Activated T-helper 2 cell treated with anti-CD3 and anti-CD28 coated beads, Interferon-gamma antibody, Interleukin-2, Interleukin-4, amounts not matched to agents 10 μg/mL and 5 μg/mL and 100 μg/mL, durations not matched to agents 14 hours and 24 hours and 36 hours (primary cell): ENCODE data around the gene MIGA2. TPM values are rescaled to one million over a fixed set of nuclear protein-coding genes. Genes with fewer than 3 reads are reported as not detected.

Experiments used
- DNase-seq: peaks from one replicate; pipeline ENCODE4 v3.0.0; 2021; ENCODE audit warnings: low spot score
- H3K27ac Mint-ChIP-seq: one replicate; pipeline ENCODE4 v1.8.0; 2021; ENCODE audit warnings: mixed read lengths
- H3K27me3 Mint-ChIP-seq: one replicate; pipeline ENCODE4 v1.8.0; 2021; ENCODE audit warnings: low read depth, mixed read lengths
- H3K36me3 Mint-ChIP-seq: one replicate; pipeline ENCODE4 v1.8.0; 2021; ENCODE audit warnings: low read depth, mixed read lengths
- H3K4me1 Mint-ChIP-seq: one replicate; pipeline ENCODE4 v1.8.0; 2021; ENCODE audit warnings: low read depth, mixed read lengths
- H3K4me3 Mint-ChIP-seq: one replicate; pipeline ENCODE4 v1.8.0; 2021; ENCODE audit warnings: low read depth, mild to moderate bottlenecking, moderate library complexity, mixed read lengths
- H3K9me3 Mint-ChIP-seq: one replicate; pipeline ENCODE4 v1.8.0; 2021; ENCODE audit warnings: mixed read lengths
- intact Hi-C: fragments of 100-400 bp; cut with micrococcal nuclease; formaldehyde crosslinking; loops from one replicate; pipeline ENCODE4 v1.15.1; 2023
- total RNA-seq: library from RNA; stranded (reverse); gene quantifications from 2 replicates; pipeline ENCODE4 v1.2.3, GENCODE V29; 2022

The MIGA2 gene
- total RNA-seq, 1 donor from 2014 or later, result 41.7 TPM

DNA sequence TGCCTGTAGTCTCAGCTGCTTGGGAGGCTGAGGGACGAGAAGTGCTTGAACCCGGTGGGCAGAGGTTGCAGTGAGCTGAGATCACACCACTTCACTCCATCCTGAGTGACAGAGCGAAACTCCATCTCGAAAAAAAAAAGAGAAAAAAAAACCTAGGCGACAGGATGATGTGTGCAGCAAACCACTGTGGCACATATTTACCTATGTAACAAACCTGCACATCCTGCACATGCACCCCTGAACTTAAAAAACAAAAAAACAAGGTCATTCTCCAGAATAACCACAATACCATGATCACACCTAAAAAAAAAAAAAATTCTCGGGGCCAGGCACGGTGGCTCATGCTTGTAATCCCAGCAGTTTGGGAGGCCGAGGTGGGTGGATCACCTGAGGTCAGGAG, 37.0 kb downstream of the MIGA2 start:
- Mint-ChIP-seq H3K9me3 (no peaks in the 10 kb centered on the region), H3K27ac (no peak overlapping the region), H3K36me3 (peaks cover 5% of the 10 kb centered on the region), H3K4me3 (no peak overlapping the region), H3K4me1 (peaks cover 16% of the 10 kb centered on the region), H3K27me3 (no peaks in the 10 kb centered on the region)
- DNase-seq, result no peak
- intact Hi-C loops, result no loop called here

DNA sequence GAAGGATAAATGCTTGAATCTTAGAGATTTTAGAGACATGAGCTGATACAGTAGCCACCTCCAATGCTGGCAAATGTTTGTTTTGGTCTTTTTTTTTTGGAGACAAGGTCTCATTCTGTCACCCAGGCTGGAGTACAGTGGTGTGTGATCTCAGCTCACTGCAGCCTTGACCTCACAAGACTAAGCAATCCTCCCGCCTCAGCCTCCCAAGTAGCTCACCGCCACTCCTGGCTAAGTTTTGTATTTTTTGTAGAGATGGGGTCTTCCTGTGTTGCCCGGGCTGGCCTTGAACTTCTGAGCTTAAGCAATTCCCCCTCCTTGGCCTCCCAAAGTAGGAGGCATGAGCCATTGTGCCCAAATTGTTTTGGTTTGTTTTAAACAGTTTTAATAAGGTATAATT, 37.7 kb downstream of the MIGA2 start:
- no peaks in the 10 kb centered on the region for H3K27me3 Mint-ChIP-seq
- no peak overlapping the region for H3K4me3 Mint-ChIP-seq
- no peak overlapping the region for H3K27ac Mint-ChIP-seq

DNA sequence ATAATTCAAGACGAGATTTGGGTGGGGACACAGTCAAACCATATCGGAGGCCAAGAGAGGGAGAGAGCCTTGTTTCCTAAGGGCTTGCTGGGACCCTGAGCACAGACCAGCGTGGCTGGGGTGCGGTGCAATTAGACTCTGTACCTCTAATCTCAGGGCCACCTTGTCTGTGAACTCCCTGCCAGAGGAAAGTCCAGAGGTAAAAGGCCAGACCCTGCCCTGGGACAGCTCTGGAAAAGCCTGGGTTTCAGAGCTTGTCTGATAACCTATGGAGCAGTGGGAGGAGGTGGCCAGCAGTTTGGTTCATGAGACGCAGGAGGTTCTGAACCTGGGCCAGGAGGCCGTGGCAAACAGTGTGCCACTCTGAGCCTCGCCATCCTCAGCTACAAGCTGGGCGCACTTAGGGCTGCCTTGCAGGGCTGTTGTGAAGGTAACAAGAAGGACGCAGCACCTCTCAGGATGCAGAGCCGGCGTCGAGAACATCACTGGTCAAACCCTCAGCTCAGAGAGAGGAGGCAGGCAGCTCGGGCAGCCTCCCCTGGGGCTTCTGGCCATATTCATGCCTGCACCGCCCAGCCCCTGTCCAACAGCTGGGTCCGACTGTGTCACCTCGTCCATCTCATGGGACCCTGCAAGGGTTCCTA, 39.7 kb downstream of the MIGA2 start:
- intact Hi-C loops, result no loop called here
- no peak overlapping the region for H3K27ac Mint-ChIP-seq

More for the DNA sequence above, 37.7 kb downstream of the MIGA2 start:
- H3K36me3 Mint-ChIP-seq, result no peaks in the 10 kb centered on the region
- DNase-seq, result no peak
- peaks cover 11% of the 10 kb centered on the region for H3K4me1 Mint-ChIP-seq
- no peaks in the 10 kb centered on the region for H3K9me3 Mint-ChIP-seq
- intact Hi-C loops, result no loop called here

GRCh38 chr9:129076640-129077037, 40.2 kb downstream of the MIGA2 start:
- no peaks in the 10 kb centered on the region for H3K27me3 Mint-ChIP-seq
- DNase-seq, result no peak
- intact Hi-C loops, result no loop called here
- H3K4me1 Mint-ChIP-seq, result peaks cover 16% of the 10 kb centered on the region
- no peak overlapping the region for H3K4me3 Mint-ChIP-seq
- no peak overlapping the region for H3K27ac Mint-ChIP-seq
- H3K36me3 Mint-ChIP-seq, result no peaks in the 10 kb centered on the region
- H3K9me3 Mint-ChIP-seq, result no peaks in the 10 kb centered on the region

More for the DNA sequence above, 39.7 kb downstream of the MIGA2 start:
- Mint-ChIP-seq H3K27me3 (no peaks in the 10 kb centered on the region), H3K36me3 (no peaks in the 10 kb centered on the region), H3K9me3 (no peaks in the 10 kb centered on the region), H3K4me1 (peaks cover 16% of the 10 kb centered on the region), H3K4me3 (no peak overlapping the region)
- no peak for DNase-seq

DNA sequence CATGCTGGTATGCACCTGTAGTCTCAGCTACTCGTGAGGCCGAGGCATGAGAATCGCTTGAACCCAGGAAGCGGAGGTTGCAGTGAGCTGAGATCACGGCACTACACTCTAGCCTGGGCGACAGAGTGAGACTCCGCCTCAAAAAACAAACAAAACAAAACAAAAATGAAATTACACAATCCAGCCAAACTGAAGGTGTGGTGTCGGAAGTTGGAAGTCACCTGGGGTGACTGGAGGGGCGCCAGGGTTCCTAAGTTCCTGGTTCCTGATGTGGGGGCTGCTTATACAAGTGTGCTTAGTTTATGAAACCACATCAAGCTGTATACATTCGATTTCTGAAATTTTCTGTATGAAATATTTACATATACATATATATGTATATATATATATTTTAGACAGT, 40.8 kb downstream of the MIGA2 start:
- no peaks in the 10 kb centered on the region for H3K9me3 Mint-ChIP-seq
- no peak for DNase-seq
- no peaks in the 10 kb centered on the region for H3K27me3 Mint-ChIP-seq
- no peak overlapping the region for H3K4me3 Mint-ChIP-seq
- H3K27ac Mint-ChIP-seq, result no peak overlapping the region
- H3K4me1 Mint-ChIP-seq, result peaks cover 13% of the 10 kb centered on the region
- H3K36me3 Mint-ChIP-seq, result no peaks in the 10 kb centered on the region
- intact Hi-C loops, result no loop called here

DNA sequence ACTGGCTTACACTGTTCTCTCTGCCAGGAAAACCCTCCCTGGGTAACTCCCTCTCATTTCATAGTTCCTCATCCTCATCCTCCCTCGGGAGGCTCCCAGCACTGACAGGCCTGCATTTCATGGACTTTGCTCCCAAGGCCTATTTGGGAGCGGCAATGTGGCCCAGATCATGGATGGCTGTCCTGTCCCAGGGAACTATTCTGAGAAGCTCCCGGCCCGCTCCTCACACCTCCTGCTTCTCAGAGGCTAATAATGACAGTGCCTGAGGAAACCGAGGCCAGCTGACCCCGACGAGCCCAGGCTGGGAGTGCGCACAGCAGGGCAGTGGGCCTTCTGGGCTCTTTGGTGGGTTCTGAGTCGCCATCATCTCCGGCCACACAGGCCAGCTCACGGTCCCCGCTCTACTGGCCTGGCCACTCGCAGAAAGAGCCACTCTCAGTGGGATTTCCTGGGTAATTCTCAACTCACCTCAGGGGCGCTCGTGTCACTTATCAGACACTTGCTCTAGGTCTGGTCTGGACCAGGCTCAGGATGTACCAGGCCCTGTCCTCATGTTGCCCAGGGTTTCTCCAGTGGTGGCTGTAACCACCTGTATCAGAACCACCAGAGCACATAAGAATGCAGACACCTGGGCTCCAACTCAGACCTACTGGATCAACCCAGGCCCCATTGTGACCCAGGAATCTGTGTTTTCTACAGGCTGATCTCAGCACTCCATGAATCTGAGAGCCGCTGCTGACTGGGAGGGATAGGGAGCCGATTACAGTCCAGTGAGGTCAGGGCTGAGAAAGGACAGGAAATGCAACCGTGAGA, 42.5 kb downstream of the MIGA2 start:
- intact Hi-C loops, result no loop called here
- Mint-ChIP-seq H3K9me3 (no peaks in the 10 kb centered on the region), H3K27ac (peak overlapping the region; percentile 5), H3K27me3 (no peaks in the 10 kb centered on the region), H3K4me1 (peaks cover 16% of the 10 kb centered on the region), H3K4me3 (peak overlapping the region; percentile 90), H3K36me3 (peaks cover 5% of the 10 kb centered on the region)
- no peak for DNase-seq

- Mint-ChIP-seq H3K36me3 (peaks cover 5% of the 10 kb centered on the region), H3K9me3 (no peaks in the 10 kb centered on the region), H3K27ac (no peak overlapping the region), H3K4me3 (peak overlapping the region; percentile 90), H3K4me1 (peaks cover 16% of the 10 kb centered on the region), H3K27me3 (no peaks in the 10 kb centered on the region)
- no peak for DNase-seq
- intact Hi-C loops, result loop anchor here (2.0 kb wide), 1 partner anchor 43 kb away; the partner anchor contains the start of gene MIGA2
Measured at GRCh38 chr9:129079829-129080228, 43.4 kb downstream of the MIGA2 start.

- intact Hi-C loops, result loop anchor here (2.0 kb wide), 1 partner anchor 43 kb away; the partner anchor contains the start of gene MIGA2
- Mint-ChIP-seq H3K36me3 (peaks cover 7% of the 10 kb centered on the region), H3K27ac (peak overlapping the region; percentile 63), H3K27me3 (no peaks in the 10 kb centered on the region), H3K9me3 (no peaks in the 10 kb centered on the region), H3K4me3 (peak overlapping the region; percentile 90), H3K4me1 (peaks cover 16% of the 10 kb centered on the region)
- no peak for DNase-seq
Measured at GRCh38 chr9:129080298-129080600, 43.8 kb downstream of the MIGA2 start.

DNA sequence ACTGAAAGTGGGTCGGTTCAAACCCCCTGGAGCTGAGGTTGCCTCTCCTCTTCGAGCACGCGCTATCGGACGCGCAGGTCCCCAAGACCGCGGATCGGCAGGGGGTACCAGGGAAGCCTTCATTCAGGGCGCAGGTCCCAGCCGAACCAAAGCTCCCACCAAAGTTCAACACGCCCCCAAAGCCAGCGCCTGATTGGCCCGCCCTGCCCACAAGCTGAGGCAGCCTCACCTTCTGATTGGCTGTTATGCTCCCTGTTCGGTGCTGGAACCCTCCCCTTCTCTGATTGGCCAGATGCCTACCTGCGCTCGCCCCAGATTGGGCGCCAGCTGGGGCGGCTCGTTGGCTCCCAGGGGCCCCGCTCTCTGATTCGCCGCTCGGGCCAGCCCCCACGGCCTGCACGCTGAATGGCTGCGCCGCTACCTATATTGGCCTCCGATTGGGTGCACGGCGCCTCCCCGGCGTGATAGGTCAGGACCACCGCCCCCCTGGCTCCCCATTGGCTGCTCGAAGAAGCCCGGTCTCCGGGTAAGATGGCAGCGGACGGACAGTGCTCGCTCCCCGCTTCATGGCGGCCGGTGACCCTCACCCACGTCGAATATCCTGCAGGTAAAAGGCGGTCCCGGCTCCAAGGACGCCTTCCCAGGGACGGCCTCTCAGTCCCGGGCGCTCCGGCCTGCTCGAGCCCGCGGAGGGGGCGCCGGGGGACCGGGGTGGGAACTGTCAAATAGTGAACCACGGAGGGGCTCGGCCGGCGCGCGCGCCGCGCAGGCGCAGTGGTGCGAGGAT, 44.4 kb downstream of the MIGA2 start, which contains the start of gene DOLPP1:
Gene DOLPP1, plus strand, starts transcription at position 511 of the 787 bp plus-strand sequence. Its CDS starts 21 bp downstream, at position 532.
- no peaks in the 10 kb centered on the region for H3K27me3 Mint-ChIP-seq
- H3K4me1 Mint-ChIP-seq, result peaks cover 16% of the 10 kb centered on the region
- no peaks in the 10 kb centered on the region for H3K9me3 Mint-ChIP-seq
- intact Hi-C loops, result loop anchor here (1.0 to 2.0 kb wide), 2 partner anchors 31 to 44 kb away; partner anchors contain the start of genes MIGA2 and PTPA
- DNase-seq, result peak; percentile 99
- H3K4me3 Mint-ChIP-seq, result peak within 1 kb of the TSS; percentile 90
- H3K36me3 Mint-ChIP-seq, result peaks cover 8% of the 10 kb centered on the region
- peak within 1 kb of the TSS; percentile 63 for H3K27ac Mint-ChIP-seq

- Mint-ChIP-seq H3K36me3 (peaks cover 8% of the 10 kb centered on the region), H3K4me3 (peak overlapping the region; percentile 90), H3K4me1 (peaks cover 16% of the 10 kb centered on the region), H3K27ac (peak overlapping the region; percentile 53), H3K27me3 (no peaks in the 10 kb centered on the region), H3K9me3 (no peaks in the 10 kb centered on the region)
- DNase-seq, result no peak
- intact Hi-C loops, result loop anchor here (1.0 to 2.0 kb wide), 2 partner anchors 30 to 45 kb away; partner anchors contain the start of genes MIGA2 and PTPA
Measured at GRCh38 chr9:129081388-129081904, 45.0 kb downstream of the MIGA2 start.

DNA sequence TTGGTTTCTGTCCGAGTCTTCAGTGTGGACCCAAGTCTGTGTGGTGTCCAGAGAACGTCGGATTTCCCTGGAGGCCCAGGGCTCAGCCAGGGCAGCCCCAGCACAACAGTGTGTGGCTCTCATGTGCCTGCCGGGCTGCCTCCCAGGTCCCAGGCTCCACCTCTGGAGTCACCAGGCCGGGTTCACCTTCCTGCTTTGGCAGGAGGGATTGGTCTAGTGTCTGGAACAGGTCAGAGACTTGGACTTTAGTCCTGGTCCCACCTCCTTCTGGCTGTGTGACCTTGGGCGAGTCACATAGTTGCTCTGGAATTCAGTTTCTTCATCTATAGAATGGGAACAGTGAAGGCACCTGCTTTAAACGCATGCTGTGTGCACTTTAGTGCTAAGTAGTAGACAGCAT, 47.7 kb downstream of the MIGA2 start:
- Mint-ChIP-seq H3K9me3 (no peaks in the 10 kb centered on the region), H3K36me3 (peaks cover 19% of the 10 kb centered on the region), H3K4me1 (peaks cover 16% of the 10 kb centered on the region), H3K4me3 (no peak overlapping the region), H3K27me3 (no peaks in the 10 kb centered on the region), H3K27ac (no peak overlapping the region)
- intact Hi-C loops, result no loop called here
- no peak for DNase-seq

GRCh38 chr9:129089246-129089645, 52.8 kb downstream of the MIGA2 start:
- intact Hi-C loops, result no loop called here
- no peak for DNase-seq
- H3K27ac Mint-ChIP-seq, result no peak overlapping the region
- H3K9me3 Mint-ChIP-seq, result no peaks in the 10 kb centered on the region
- H3K36me3 Mint-ChIP-seq, result peaks cover 21% of the 10 kb centered on the region
- H3K4me1 Mint-ChIP-seq, result no peaks in the 10 kb centered on the region
- H3K4me3 Mint-ChIP-seq, result no peak overlapping the region
- H3K27me3 Mint-ChIP-seq, result no peaks in the 10 kb centered on the region
